Left cardiac atrium (tissue), 4 donors: Measurements from ENCODE around the gene RTN4RL2. TPM values are rescaled to one million over a fixed set of nuclear protein-coding genes. Genes with fewer than 3 reads are reported as not detected.
"Not testable (repeated sequence)": the region's sequence is repeated elsewhere in the genome, so short reads cannot be mapped to it uniquely, and the experiment has no call there.

ENCODE experiments used
- ATAC-seq, 2 donors: fragments of 200-7000 bp; cut with Tn5 transposase; one replicate each; pipeline ENCODE4 v1.9.1; 2020; ENCODE audit warnings: mild to moderate bottlenecking in 2 of 2, moderate library complexity in 2 of 2
- DNase-seq: peaks from one replicate; pipeline ENCODE4 v3.0.0-alpha.2; 2020
- intact Hi-C, 2 donors: fragments of 100-400 bp; cut with DNase I; formaldehyde crosslinking; loops; one replicate each; pipeline versions ENCODE4 v1.14.1 to v1.15.1; 2022 to 2023
- total RNA-seq, 2 donors: library from RNA; stranded (reverse); fragmentation: NEBNext Ultra II Directional; extraction: Animal tissue kit (Norgen Biotek cat#: 25700); gene quantifications; one replicate each; pipeline ENCODE4 v1.2.1, GENCODE V29; 2021
- donor health status: DM: no; HTN: yes; CAD: no.
- donor health status: DM: no; HTN: yes; CAD: no; lungs with severe emphysema.
- donor health status: DM: yes; HTN: yes; CAD: no.
- donor health status: Dilated cardiomyopathy.

RTN4RL2 gene
- total RNA-seq, 2 donors from 2014 or later = 1.9 to 2.4 TPM

GRCh38 chr11:57429946-57430345, 30.4 kb upstream of the RTN4RL2 start:
- no peak for ATAC-seq
- intact Hi-C loops = no loop called here
- DNase-seq = no peak

- ATAC-seq = no peak
- intact Hi-C loops = no loop called here
- no peak for DNase-seq
These were observed 29.4 kb upstream of the RTN4RL2 start for GRCh38 chr11:57430952-57431351.

GRCh38 chr11:57432149-57432561, 28.2 kb upstream of the RTN4RL2 start:
- no peak for ATAC-seq

GRCh38 chr11:57432714-57433163, 27.6 kb upstream of the RTN4RL2 start:
- intact Hi-C loops = no loop called here
- ATAC-seq (no peak), DNase-seq (no peak)

More at GRCh38 chr11:57432149-57432561, 28.2 kb upstream of the RTN4RL2 start:
- intact Hi-C loops = no loop called here
- DNase-seq = no peak

GRCh38 chr11:57434640-57435546, 25.4 kb upstream of the RTN4RL2 start:
- peak; percentile 81 to 86 for ATAC-seq
- intact Hi-C loops = no loop called here
- DNase-seq = no peak

- DNase-seq (no peak), ATAC-seq (no peak)
- intact Hi-C loops = no loop called here
These were observed 24.3 kb upstream of the RTN4RL2 start for GRCh38 chr11:57436031-57436430.

GRCh38 chr11:57438345-57439285, 21.7 kb upstream of the RTN4RL2 start:
- intact Hi-C loops = no loop called here
- DNase-seq = no peak
- no peak for ATAC-seq

GRCh38 chr11:57439786-57440185, 20.5 kb upstream of the RTN4RL2 start:
- intact Hi-C loops = no loop called here
- ATAC-seq (no peak), DNase-seq (no peak)

GRCh38 chr11:57440744-57441414, 19.4 kb upstream of the RTN4RL2 start:
- intact Hi-C loops = no loop called here
- ATAC-seq (no peak), DNase-seq (no peak)

- no peak for DNase-seq
- intact Hi-C loops = no loop called here
- ATAC-seq = no peak
These were observed 15.8 kb upstream of the RTN4RL2 start for GRCh38 chr11:57444362-57445121.

GRCh38 chr11:57445122-57445394, 15.3 kb upstream of the RTN4RL2 start:
- DNase-seq, intact Hi-C loops, ATAC-seq: not testable (repeated sequence)

GRCh38 chr11:57446055-57446454, 14.3 kb upstream of the RTN4RL2 start:
- no peak for ATAC-seq
- intact Hi-C loops = no loop called here
- no peak for DNase-seq

GRCh38 chr11:57453543-57454177, 6.7 kb upstream of the RTN4RL2 start:
- no peak for DNase-seq
- intact Hi-C loops = loop anchor here in 1 of 2 donors (10.0 kb wide), 1 partner anchor 1061 kb away; no protein-coding TSS in a partner anchor
- no peak for ATAC-seq

GRCh38 chr11:57456960-57457642, 3.2 kb upstream of the RTN4RL2 start:
- peak; percentile 93 for DNase-seq
- peak; percentile 85 to 86 for ATAC-seq
- intact Hi-C loops = loop anchor here in 1 of 2 donors (2.0 to 10.0 kb wide), 4 partner anchors 70 to 1058 kb away; no protein-coding TSS in a partner anchor

GRCh38 chr11:57457643-57458023, 2.7 kb upstream of the RTN4RL2 start:
- intact Hi-C loops = loop anchor here in 1 of 2 donors (2.0 to 10.0 kb wide), 4 partner anchors 69 to 1057 kb away; no protein-coding TSS in a partner anchor
- ATAC-seq (no peak), DNase-seq (no peak)

- intact Hi-C loops = loop anchor here in 1 of 2 donors (5.0 to 10.0 kb wide), 2 partner anchors 184 to 1057 kb away; no protein-coding TSS in a partner anchor
- peak in 1 of 2 donors; percentile 1 for ATAC-seq
- DNase-seq = no peak
These were observed 2.3 kb upstream of the RTN4RL2 start for GRCh38 chr11:57458060-57458409.

GRCh38 chr11:57458410-57459163, 1.7 kb upstream of the RTN4RL2 start:
- DNase-seq = peak; percentile 63
- intact Hi-C loops = loop anchor here in 1 of 2 donors (5.0 to 10.0 kb wide), 2 partner anchors 184 to 1056 kb away; no protein-coding TSS in a partner anchor
- peak; percentile 46 to 61 for ATAC-seq
